ENCODE data around the gene FPR3. TPM values are rescaled to one million over a fixed set of nuclear protein-coding genes. Genes with fewer than 3 reads are reported as not detected.

The FPR3 gene
- total and polyA plus RNA-seq, 7 donors, result 1.6 to 25.9 (median 4.6) TPM

GRCh38 chr19:51786646-51787494, 8.1 kb upstream of the FPR3 start:
- no peaks in the 10 kb centered on the region for H3K27me3 ChIP-seq
- DNase-seq, result no peak
- H3K4me1 ChIP-seq, result no peaks in the 10 kb centered on the region
- H3K4me3 ChIP-seq, result no peak overlapping the region
- H3K27ac ChIP-seq, result peak overlapping the region in 1 of 4 donors; percentile 64
- TF ChIP-seq CTCF (IDR thresholded peaks at IDR 0.05) (no peak), POLR2AphosphoS5 (IDR thresholded peaks at IDR 0.05) (no peak), EP300 (IDR thresholded peaks at IDR 0.05) (no peak), POLR2A (IDR thresholded peaks at IDR 0.05) (no peak)
- no peaks in the 10 kb centered on the region for H3K36me3 ChIP-seq
- intact Hi-C loops (cut with DNase I), result no loop called here
- no peaks in the 10 kb centered on the region for H3K9me3 ChIP-seq
- WGBS, 2 donors, result 56 to 74% methylated on average over 6 of the region's 6 CpGs

DNA sequence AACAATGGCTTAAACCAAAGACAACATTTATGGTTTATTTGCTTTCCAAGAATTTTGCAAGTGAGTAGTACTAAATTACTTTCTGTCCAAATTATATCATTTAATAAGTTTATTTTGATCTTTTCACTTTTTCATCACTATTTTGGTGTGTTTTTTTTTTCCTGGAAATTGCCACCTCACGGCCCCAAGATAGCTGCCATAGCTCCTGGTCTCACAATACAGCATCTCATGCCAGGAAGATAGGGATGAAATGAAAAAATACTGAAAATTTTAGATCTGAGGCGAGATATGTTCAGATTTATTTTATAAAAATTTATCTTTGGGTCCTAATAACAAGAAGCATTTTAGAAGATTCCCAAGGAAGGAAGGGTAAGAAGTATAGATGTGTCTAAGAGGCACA, 6.9 kb upstream of the FPR3 start:
- Histone ChIP-seq H3K27me3 (no peaks in the 10 kb centered on the region), H3K4me1 (no peaks in the 10 kb centered on the region), H3K9me3 (no peaks in the 10 kb centered on the region), H3K4me3 (no peak overlapping the region), H3K36me3 (no peaks in the 10 kb centered on the region), H3K27ac (no peak overlapping the region)
- intact Hi-C loops (cut with DNase I), result no loop called here
- no peak for DNase-seq
- WGBS, 2 donors, result 49 to 75% methylated on average over 2 of the region's 2 CpGs
- no peak for TF ChIP-seq CTCF (IDR thresholded peaks at IDR 0.05)
- no peak for TF ChIP-seq POLR2A (IDR thresholded peaks at IDR 0.05)
- TF ChIP-seq POLR2AphosphoS5 (IDR thresholded peaks at IDR 0.05), result no peak
- no peak for TF ChIP-seq EP300 (IDR thresholded peaks at IDR 0.05)

GRCh38 chr19:51789061-51789795, 5.7 kb upstream of the FPR3 start:
- no peaks in the 10 kb centered on the region for H3K36me3 ChIP-seq
- DNase-seq, result no peak
- H3K27ac ChIP-seq, result peak overlapping the region in 1 of 4 donors; percentile 5
- intact Hi-C loops (cut with DNase I), result no loop called here
- whole genome bisulfite sequencing, 2 donors, result 81 to 82% methylated on average over 6 of the region's 6 CpGs
- H3K4me3 ChIP-seq, result no peak overlapping the region
- TF ChIP-seq EP300 (IDR thresholded peaks at IDR 0.05), result no peak
- TF ChIP-seq POLR2A (IDR thresholded peaks at IDR 0.05), result no peak
- no peak for TF ChIP-seq CTCF (IDR thresholded peaks at IDR 0.05)
- TF ChIP-seq POLR2AphosphoS5 (IDR thresholded peaks at IDR 0.05), result no peak
- H3K9me3 ChIP-seq, result no peaks in the 10 kb centered on the region
- no peaks in the 10 kb centered on the region for H3K4me1 ChIP-seq
- no peaks in the 10 kb centered on the region for H3K27me3 ChIP-seq

GRCh38 chr19:51792932-51793331, 2.0 kb upstream of the FPR3 start:
- Histone ChIP-seq H3K27me3 (no peaks in the 10 kb centered on the region), H3K9me3 (no peaks in the 10 kb centered on the region), H3K4me1 (no peaks in the 10 kb centered on the region), H3K4me3 (no peak overlapping the region), H3K27ac (no peak overlapping the region), H3K36me3 (no peaks in the 10 kb centered on the region)
- intact Hi-C loops (cut with DNase I), result no loop called here
- TF ChIP-seq EP300 (IDR thresholded peaks at IDR 0.05) (no peak), CTCF (IDR thresholded peaks at IDR 0.05) (no peak), POLR2AphosphoS5 (IDR thresholded peaks at IDR 0.05) (no peak), POLR2A (IDR thresholded peaks at IDR 0.05) (no peak)
- 57 to 72% methylated on average over 2 of the region's 2 CpGs for WGBS, 2 donors
- no peak for DNase-seq

All from sigmoid colon (tissue), 7 donors.